HCT116 (cell line): ENCODE results near the gene TMEM63B. TPM values are rescaled to one million over a fixed set of nuclear protein-coding genes. Genes with fewer than 3 reads are reported as not detected.

Source experiments
- ATAC-seq: fragments of 200-7000 bp; cut with Tn5 transposase; 2 replicates; pipeline ENCODE4 v1.9.1; 2020; ENCODE audit warnings: mild to moderate bottlenecking, moderate library complexity
- BruUV-seq: library from RNA; stranded (reverse); fragments of 400-500 nt; replicated peaks from 2 replicates; lab custom pipeline; 2021; lab: Mats Ljungman, UMichigan
- CTCF ChIA-PET: fragments of 300-600 bp; sonication (Branson Sonifier 250); formaldehyde crosslinking; loops from one replicate; lab custom pipeline; 2021; ENCODE audit warnings: antibody characterized with exemption; lab: Charles Lee
- POLR2A ChIA-PET: fragments of 300-600, 350-600 bp; sonication (Branson Sonifier 250); formaldehyde crosslinking; loops from one replicate; lab custom pipeline; 2021; ENCODE audit warnings: antibody characterized with exemption; lab: Charles Lee
- RAD21 ChIA-PET, 2 experiments: fragments of 300-600 bp; sonication (Branson Sonifier 250); formaldehyde crosslinking; loops; one replicate each; lab custom pipeline; 2023; ENCODE audit warnings: low total read pairs in 2 of 2; ENCODE audit not compliant: uncharacterized antibody in 2 of 2, unreplicated experiment in 2 of 2, low non-redundant PET in 1 of 2; lab: Charles Lee
- DNase-seq: peaks from one replicate; pipeline ENCODE4 v3.0.0-alpha.2; 2010; ENCODE audit warnings: low read depth, low spot score
- H2AFZ ChIP-seq: fragments of 200-600 bp; shearing (Covaris generic), sonication (generic); 2 replicates; pipeline ENCODE4 v1.6.1; 2017; ENCODE audit warnings: low read depth, mixed run types, mixed read lengths, antibody characterized with exemption, low read length; ENCODE audit not compliant: poor library complexity, severe bottlenecking
- H3K27ac ChIP-seq: 2 replicates; pipeline ENCODE4 v1.5.1; 2012; ENCODE audit warnings: low read depth, low read length
- H3K27me3 ChIP-seq: fragments of 200-600 bp; sonication (generic); 2 replicates; pipeline ENCODE4 v1.6.1; 2016; ENCODE audit warnings: mixed run types, low read length, mixed read lengths; ENCODE audit not compliant: insufficient read depth
- H3K36me3 ChIP-seq, 2 experiments: fragments of 200-500 bp in 1 of 2; fragments of 200-600 bp in 1 of 2; sonication (Bioruptor generic) in 1 of 2; sonication (generic) in 1 of 2; 2 replicates each; pipeline versions ENCODE4 v1.5.1 to v1.6.1; 2014 to 2016; ENCODE audit warnings: low read length in 2 of 2, inconsistent platforms in 1 of 2, mixed read lengths in 1 of 2, mixed run types in 1 of 2; ENCODE audit not compliant: insufficient read depth in 2 of 2, control insufficient read depth in 1 of 2
- H3K4me1 ChIP-seq, 2 experiments: fragments of 200-600 bp in 1 of 2; sonication (generic) in 1 of 2; 2 replicates each; pipeline versions ENCODE4 v1.5.1 to v1.6.1; 2012 to 2017; ENCODE audit warnings: low read length in 2 of 2, inconsistent platforms in 1 of 2, mild to moderate bottlenecking in 1 of 2, mixed read lengths in 1 of 2, mixed run types in 1 of 2, moderate library complexity in 1 of 2; ENCODE audit not compliant: insufficient read depth in 2 of 2, control insufficient read depth in 1 of 2
- H3K4me2 ChIP-seq: fragments of 200-600 bp; sonication (generic); 2 replicates; pipeline ENCODE4 v1.6.1; 2017; ENCODE audit warnings: mixed run types, low read length, mixed read lengths
- H3K4me3 ChIP-seq, 2 experiments: fragments of 200-600 bp in 1 of 2; sonication (generic) in 1 of 2; replicated peaks in 1 of 2; 2 replicates each; pipeline ENCODE4 v1.5.1; 2011 to 2016; ENCODE audit warnings: low read length in 2 of 2, control low read depth in 1 of 2, low read depth in 1 of 2, mild to moderate bottlenecking in 1 of 2, mixed read lengths in 1 of 2, mixed run types in 1 of 2
- H3K79me2 ChIP-seq: fragments of 200-600 bp; sonication (generic); 2 replicates; pipeline ENCODE4 v1.6.1; 2017; ENCODE audit warnings: mild to moderate bottlenecking, mixed run types, low read length, moderate library complexity, mixed read lengths; ENCODE audit not compliant: insufficient read depth
- H3K9ac ChIP-seq: fragments of 200-600 bp; sonication (generic); 2 replicates; pipeline ENCODE4 v1.6.1; 2016; ENCODE audit warnings: low read length, mixed read lengths
- H3K9me2 ChIP-seq: fragments of 200-600 bp; sonication (generic), shearing (Covaris generic); 2 replicates; pipeline ENCODE4 v1.6.1; 2017; ENCODE audit warnings: mixed run types, mild to moderate bottlenecking, moderate library complexity; ENCODE audit not compliant: insufficient read depth
- H3K9me3 ChIP-seq, 2 experiments: fragments of 200-500 bp in 1 of 2; fragments of 200-600 bp in 1 of 2; sonication (Bioruptor generic) in 1 of 2; sonication (generic) in 1 of 2; 2 replicates each; pipeline ENCODE4 v1.6.1; 2014 to 2017; ENCODE audit warnings: low read length in 2 of 2, mixed read lengths in 2 of 2, inconsistent platforms in 1 of 2, low read depth in 1 of 2, mild to moderate bottlenecking in 1 of 2, mixed run types in 1 of 2, moderate library complexity in 1 of 2; ENCODE audit not compliant: control insufficient read depth in 1 of 2, insufficient read depth in 1 of 2
- H4K20me1 ChIP-seq: fragments of 200-600 bp; sonication (generic), shearing (Covaris generic); 2 replicates; pipeline ENCODE4 v1.6.1; 2017; ENCODE audit warnings: mixed run types, mild to moderate bottlenecking, moderate library complexity; ENCODE audit not compliant: insufficient read depth
- CEBPB ChIP-seq: IDR thresholded peaks from 2 replicates; pipeline ENCODE4 v1.6.1; 2012; ENCODE audit warnings: low read depth
- EGR1 ChIP-seq: IDR thresholded peaks from 2 replicates; pipeline ENCODE4 v1.6.1; 2012; ENCODE audit warnings: low read depth
- ELF1 ChIP-seq: IDR thresholded peaks from 2 replicates; pipeline ENCODE4 v1.6.1; 2012; ENCODE audit warnings: low read depth, borderline replicate concordance
- RAD21 ChIP-seq: IDR thresholded peaks from 2 replicates; pipeline ENCODE4 v1.6.1; 2012; ENCODE audit warnings: low read depth, mild to moderate bottlenecking
- SRF ChIP-seq: IDR thresholded peaks from 2 replicates; pipeline ENCODE4 v1.6.1; 2012; ENCODE audit warnings: low read depth
- YY1 ChIP-seq: IDR thresholded peaks from 2 replicates; pipeline ENCODE4 v1.6.1; 2011; ENCODE audit warnings: low read length, low read depth, moderate library complexity, mild to moderate bottlenecking; ENCODE audit not compliant: insufficient replicate concordance; ENCODE audit errors: extremely low read depth
- ZBTB33 ChIP-seq: IDR thresholded peaks from 2 replicates; pipeline ENCODE4 v1.6.1; 2011; ENCODE audit warnings: mild to moderate bottlenecking, low read length, moderate library complexity; ENCODE audit not compliant: insufficient replicate concordance; ENCODE audit errors: extremely low read depth
- ZFX ChIP-seq: fragments of 450-650 bp; IDR thresholded peaks from 2 replicates; pipeline ENCODE4 v1.6.1; 2017
- ZNF274 ChIP-seq: fragments of 200-500 bp; sonication (Bioruptor generic); IDR thresholded peaks from 2 replicates; pipeline ENCODE4 v1.6.1; 2014; ENCODE audit warnings: mild to moderate bottlenecking, low read depth, low read length, inconsistent platforms
- intact Hi-C: fragments of 100-400 bp; cut with micrococcal nuclease; formaldehyde crosslinking; loops from 2 replicates; pipeline ENCODE4 v1.10.0; 2022
- total RNA-seq: library from RNA; stranded (reverse); gene quantifications from one replicate; pipeline ENCODE4 v1.2.1, GENCODE V29; 2021; ENCODE audit not compliant: unreplicated experiment
- TF ChIP-seq, protein P1 (sequence below), 3 experiments: fragments of 200-600 bp in 1 of 3; sonication (generic) in 1 of 3; IDR thresholded peaks in 2 of 3; conservative IDR thresholded peaks in 1 of 3; 2 replicates each; pipeline ENCODE4 v1.5.1; 2012 to 2017; ENCODE audit warnings: low read depth in 2 of 3, low read length in 2 of 3, antibody characterized with exemption in 1 of 3, borderline replicate concordance in 1 of 3, control low read depth in 1 of 3, mild to moderate bottlenecking in 1 of 3, mixed read lengths in 1 of 3, mixed run types in 1 of 3, moderate library complexity in 1 of 3; ENCODE audit not compliant: insufficient read depth in 1 of 3

The TMEM63B gene
- total RNA-seq, 1 experiment from 2014 or later = 58.2 TPM

DNA sequence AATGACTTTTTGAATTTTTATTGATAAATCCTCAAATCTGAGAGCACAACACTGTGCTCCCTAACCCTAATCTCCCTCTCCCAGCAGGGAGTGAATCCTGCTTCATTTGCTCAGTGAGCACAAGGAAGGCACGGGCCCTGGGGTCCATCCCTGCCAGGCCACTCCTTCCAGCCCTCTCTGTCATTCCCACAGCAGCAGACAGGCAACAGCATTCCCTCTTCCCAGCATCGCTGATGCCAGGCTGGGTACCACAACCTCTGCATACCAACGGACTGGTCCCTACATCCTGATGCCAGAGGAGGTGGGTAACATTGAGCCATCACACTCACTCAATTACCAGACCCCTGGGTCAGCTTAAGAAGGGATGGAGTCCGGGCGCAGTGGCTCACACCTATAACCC is 34.3 kb upstream of the TMEM63B start:
- Histone ChIP-seq H3K9ac (no peak overlapping the region), H3K36me3 (0 out of 4 replicates have a peak, but pooled peaks cover 0 to 2% of the 10 kb centered on the region in 2 experiments), H3K27me3 (no peaks in the 10 kb centered on the region), H3K27ac (no peak overlapping the region), H3K9me3 (no peaks in the 10 kb centered on the region), H3K4me1 (no peaks in the 10 kb centered on the region; a peak in 1 of 4 replicates), H2AFZ (no peak overlapping the region), H4K20me1 (no peaks in the 10 kb centered on the region), H3K4me3 (no peak overlapping the region), H3K4me2 (no peak overlapping the region), H3K79me2 (no peaks in the 10 kb centered on the region), H3K9me2 (no peaks in the 10 kb centered on the region)
- TF ChIP-seq RAD21 (no peak), ZFX (no peak), SRF (no peak), ELF1 (no peak), CEBPB (no peak), EGR1 (no peak), YY1 (no peak), ZNF274 (no peak), ZBTB33 (no peak)
- TF ChIP-seq, protein P1, sequence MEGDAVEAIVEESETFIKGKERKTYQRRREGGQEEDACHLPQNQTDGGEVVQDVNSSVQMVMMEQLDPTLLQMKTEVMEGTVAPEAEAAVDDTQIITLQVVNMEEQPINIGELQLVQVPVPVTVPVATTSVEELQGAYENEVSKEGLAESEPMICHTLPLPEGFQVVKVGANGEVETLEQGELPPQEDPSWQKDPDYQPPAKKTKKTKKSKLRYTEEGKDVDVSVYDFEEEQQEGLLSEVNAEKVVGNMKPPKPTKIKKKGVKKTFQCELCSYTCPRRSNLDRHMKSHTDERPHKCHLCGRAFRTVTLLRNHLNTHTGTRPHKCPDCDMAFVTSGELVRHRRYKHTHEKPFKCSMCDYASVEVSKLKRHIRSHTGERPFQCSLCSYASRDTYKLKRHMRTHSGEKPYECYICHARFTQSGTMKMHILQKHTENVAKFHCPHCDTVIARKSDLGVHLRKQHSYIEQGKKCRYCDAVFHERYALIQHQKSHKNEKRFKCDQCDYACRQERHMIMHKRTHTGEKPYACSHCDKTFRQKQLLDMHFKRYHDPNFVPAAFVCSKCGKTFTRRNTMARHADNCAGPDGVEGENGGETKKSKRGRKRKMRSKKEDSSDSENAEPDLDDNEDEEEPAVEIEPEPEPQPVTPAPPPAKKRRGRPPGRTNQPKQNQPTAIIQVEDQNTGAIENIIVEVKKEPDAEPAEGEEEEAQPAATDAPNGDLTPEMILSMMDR (IDR thresholded peaks at IDR 0.05 in 2 of 3, conservative IDR thresholded peaks at IDR 0.05 in 1 of 3; ENCODE audit: borderline replicate concordance in 1 of 3, insufficient read depth in 1 of 3, low read depth in 2 of 3, low read length in 2 of 3) = no peak
- intact Hi-C loops = no loop called here
- RAD21 ChIA-PET = interaction anchor here in 1 of 2 experiments (0.6 kb wide), 1 partner anchor 10 kb away, joined by 4 read pairs; no protein-coding TSS in a partner anchor
- POLR2A ChIA-PET = no interaction called here
- DNase-seq = no peak
- CTCF ChIA-PET = no interaction called here
- no peak for ATAC-seq
- BruUV-seq = no TSS peak
